ENCODE results near the gene HTT-AS.
A peak's percentile ranks its signal among the peaks of the same experiment; 100 is the strongest.

The HTT-AS gene

DNA sequence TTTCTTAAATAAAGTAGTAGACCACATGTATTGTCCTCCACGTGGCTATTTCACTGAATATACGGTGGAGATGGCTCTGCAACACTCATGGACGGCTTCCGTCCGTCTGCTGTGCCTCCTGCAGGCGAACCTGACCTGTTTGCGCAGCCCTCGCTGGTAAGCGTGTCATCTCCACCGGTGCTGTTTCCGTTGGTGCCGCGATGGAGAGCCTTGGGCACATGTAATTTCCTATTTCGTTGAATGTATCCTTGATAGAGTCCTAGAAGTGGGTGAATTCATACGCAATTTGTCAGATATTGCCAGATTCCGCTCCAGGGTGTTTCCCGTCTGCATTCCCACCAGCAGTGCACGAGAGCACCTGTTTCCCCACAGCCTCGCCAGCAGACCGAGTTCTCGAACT, 48.5 kb downstream of the HTT-AS start:
- DNase-seq, result no peak

DNA sequence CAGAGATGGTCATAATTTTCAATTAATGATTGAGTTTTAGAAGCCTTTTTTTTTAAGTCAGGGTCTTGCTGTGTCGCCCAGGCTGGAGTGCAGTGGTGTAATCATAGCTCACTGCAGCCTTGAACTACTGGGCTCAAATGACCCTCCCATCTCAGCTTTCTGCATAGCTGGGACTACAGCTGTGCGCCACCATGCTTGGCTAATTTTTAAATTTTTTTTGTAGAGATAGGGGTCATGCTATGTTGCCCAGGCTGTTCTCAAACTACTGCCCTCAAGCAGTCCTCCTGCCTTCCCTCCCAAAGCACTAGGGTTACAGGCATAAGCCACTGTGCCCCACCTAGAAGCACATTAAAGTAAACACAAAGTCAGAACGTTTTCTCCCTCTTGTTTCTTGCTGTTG, 51.7 kb downstream of the HTT-AS start:
- DNase-seq, result no peak

DNA sequence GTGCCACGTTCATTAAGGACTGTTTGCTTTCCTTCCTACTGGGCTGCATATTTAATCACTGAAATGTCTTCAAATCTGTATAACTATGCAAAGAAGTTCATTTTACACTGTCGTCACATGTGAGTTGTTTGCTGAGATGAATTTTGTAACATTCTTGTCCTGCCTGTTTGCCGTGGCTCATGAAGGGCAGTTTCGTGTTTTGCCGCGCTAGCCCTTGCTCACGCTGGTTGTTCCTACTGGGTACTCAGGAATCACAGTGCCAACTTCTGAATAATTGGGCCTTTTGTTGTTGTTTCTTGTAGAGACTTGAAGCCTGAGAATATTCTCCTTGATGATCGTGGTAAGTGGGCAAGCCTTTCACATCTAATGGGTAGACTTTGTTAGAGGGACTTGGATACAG, 52.2 kb downstream of the HTT-AS start:
- DNase-seq, result no peak

DNA sequence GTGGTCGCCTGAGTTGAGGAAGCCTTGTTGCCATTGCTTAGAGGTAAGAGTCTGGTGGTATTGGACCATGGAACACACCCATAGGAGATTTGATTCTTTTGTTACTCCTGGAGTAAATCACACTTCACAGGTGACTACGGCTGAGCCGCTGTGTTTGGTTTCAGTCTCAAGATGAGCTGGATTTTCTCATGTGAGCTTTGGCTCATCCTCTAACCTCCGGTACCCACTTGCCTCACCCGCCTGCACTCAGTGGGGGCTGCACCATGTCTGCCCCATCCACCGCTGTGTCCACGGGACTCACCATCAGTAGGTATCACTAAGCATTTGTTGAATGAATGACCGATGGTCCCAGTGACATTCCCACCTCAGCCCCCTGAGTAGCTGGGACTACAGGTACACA, 52.7 kb downstream of the HTT-AS start:
- DNase-seq, result no peak

DNA sequence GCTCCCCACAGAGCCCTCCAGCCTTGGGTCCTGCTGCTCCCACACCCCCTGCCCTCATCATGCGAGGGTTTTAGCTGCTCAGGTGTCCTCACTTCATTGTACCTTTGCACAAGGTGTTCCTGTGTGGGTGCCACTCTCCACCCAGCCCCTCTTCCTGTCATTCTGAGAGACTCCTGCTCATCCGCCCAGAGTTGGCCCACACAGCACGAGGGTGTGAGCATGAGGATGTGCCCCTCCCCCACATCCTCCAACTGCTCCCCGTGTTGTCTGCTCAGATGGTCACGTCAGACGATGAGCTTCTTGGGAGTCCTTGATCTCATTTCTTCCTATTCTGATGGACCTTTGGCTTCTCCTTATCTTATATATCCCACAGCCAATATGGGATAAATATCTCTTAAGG, 53.2 kb downstream of the HTT-AS start:
- no peak for DNase-seq

DNA sequence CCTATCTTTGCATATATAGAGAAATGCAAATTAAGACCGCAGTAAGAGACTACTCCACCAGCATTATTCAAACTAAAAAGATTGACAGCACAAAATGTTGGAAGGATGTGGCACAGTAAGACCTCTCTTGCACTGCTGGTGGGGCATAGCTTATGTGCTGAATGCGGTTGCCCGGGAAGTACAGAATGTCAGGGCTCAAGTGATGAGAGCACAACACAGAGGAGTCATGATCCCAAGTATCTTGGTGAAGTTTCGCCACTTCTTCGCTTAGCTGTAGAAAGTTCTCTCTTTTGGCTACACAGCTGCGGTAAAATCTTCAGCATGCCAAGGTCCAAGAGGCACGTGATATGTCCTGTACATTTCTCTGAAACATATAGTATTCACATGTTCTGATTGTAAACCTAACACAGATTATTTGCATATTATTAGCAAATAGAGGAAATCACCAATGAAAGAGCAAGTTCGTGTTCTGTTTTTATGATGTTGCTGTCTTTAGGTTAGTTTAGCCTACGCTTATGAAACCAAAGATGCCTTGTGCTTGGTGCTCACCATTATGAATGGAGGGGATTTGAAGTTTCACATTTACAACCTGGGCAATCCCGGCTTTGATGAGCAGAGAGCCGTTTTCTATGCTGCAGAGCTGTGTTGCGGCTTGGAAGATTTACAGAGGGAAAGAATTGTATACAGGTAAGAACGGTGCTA, 55.0 kb downstream of the HTT-AS start:
- DNase-seq, result no peak

DNA sequence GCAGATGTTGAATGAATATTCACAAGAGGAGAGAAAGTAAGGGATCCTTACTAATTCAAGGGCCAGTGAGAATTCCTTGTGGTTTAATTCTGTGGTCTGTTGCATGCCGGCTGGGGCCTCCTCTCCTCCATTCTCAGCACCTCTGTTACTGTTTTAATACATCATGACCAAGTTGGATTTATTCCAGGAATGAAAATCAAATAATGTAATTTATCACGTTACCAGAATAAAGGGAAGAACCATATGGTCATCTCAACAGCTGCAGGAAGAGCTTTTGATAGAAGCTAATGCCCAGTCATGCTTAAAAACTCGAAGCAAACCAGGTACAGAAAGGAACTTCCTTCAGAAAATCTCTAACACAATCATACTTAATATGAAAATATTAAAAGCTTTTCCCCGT, 56.8 kb downstream of the HTT-AS start:
- no peak for DNase-seq

DNA sequence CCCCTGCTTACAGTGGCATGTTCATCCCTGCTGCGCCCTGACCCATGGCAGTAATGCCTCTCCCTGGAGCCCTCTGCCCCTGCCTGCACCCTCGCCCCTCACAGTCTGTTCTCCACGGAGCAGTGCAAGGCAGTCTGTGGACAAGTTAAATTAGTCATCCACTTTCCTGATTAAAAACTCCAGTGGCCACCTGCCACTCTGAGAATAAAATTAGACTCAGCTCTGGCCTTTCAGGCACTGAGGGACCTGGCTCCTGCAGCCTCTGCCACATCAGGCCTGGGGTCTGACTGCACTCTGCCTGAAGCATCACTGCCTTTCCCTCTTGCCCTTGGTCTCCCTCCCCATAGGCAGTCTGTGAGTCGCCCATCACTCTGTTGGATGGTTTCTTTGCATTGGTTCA, 57.4 kb downstream of the HTT-AS start:
- no peak for DNase-seq

DNA sequence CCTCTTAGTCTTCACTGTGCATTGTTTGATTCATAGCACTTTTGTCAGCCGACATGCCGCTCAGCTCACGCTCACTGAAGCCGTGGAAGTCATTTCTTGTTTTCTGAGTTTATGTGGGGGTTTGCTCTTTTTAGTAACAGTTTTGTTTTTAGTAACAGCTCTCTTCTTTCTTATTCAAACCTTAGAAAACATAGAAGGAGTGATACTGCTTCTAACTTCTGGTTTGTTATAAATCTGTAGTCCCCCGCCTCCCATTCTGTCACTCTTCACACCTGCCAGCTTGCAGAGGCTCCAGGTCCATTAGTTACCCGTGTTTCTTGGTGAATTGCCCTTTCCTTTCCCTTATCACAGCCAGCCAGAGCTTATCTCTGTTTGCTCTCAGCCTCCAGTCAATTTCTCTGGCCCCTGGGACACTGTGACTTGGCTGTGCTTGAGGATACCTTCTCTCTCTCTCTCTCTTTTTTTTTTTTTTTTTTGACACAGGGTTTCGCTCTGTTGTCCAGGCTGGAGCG, 60.4 kb downstream of the HTT-AS start:
- DNase-seq, result peak; percentile 43 to 56

All from activated CD4-positive, alpha-beta T cell treated with anti-CD3 and anti-CD28 coated beads, Interleukin-2, amount 50 U/mL, for 48 hours (primary cell).